A549 treated with AZD9567 at 1 μM for 4 hours (cell line): ENCODE results near the gene PARD3B. TPM values are rescaled to one million over a fixed set of nuclear protein-coding genes. Genes with fewer than 3 reads are reported as not detected.

Experiments
- total RNA-seq: library from RNA; stranded (reverse); fragments of 200-300 nt; extraction: Qiagen RNA extraction; gene quantifications from 5 replicates; pipeline ENCODE4 v1.2.3, GENCODE V29; 2022; ENCODE audit not compliant: insufficient read depth

Gene PARD3B, protein sequence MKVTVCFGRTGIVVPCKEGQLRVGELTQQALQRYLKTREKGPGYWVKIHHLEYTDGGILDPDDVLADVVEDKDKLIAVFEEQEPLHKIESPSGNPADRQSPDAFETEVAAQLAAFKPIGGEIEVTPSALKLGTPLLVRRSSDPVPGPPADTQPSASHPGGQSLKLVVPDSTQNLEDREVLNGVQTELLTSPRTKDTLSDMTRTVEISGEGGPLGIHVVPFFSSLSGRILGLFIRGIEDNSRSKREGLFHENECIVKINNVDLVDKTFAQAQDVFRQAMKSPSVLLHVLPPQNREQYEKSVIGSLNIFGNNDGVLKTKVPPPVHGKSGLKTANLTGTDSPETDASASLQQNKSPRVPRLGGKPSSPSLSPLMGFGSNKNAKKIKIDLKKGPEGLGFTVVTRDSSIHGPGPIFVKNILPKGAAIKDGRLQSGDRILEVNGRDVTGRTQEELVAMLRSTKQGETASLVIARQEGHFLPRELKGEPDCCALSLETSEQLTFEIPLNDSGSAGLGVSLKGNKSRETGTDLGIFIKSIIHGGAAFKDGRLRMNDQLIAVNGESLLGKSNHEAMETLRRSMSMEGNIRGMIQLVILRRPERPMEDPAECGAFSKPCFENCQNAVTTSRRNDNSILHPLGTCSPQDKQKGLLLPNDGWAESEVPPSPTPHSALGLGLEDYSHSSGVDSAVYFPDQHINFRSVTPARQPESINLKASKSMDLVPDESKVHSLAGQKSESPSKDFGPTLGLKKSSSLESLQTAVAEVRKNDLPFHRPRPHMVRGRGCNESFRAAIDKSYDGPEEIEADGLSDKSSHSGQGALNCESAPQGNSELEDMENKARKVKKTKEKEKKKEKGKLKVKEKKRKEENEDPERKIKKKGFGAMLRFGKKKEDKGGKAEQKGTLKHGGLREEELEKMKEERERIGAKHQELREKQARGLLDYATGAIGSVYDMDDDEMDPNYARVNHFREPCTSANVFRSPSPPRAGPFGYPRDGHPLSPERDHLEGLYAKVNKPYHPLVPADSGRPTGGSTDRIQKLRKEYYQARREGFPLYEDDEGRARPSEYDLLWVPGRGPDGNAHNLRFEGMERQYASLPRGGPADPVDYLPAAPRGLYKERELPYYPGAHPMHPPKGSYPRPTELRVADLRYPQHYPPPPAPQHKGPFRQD (N-terminal part only)
- total RNA-seq = 0.81 to 3.0 TPM (median 0.92 TPM) in 5 replicates

DNA sequence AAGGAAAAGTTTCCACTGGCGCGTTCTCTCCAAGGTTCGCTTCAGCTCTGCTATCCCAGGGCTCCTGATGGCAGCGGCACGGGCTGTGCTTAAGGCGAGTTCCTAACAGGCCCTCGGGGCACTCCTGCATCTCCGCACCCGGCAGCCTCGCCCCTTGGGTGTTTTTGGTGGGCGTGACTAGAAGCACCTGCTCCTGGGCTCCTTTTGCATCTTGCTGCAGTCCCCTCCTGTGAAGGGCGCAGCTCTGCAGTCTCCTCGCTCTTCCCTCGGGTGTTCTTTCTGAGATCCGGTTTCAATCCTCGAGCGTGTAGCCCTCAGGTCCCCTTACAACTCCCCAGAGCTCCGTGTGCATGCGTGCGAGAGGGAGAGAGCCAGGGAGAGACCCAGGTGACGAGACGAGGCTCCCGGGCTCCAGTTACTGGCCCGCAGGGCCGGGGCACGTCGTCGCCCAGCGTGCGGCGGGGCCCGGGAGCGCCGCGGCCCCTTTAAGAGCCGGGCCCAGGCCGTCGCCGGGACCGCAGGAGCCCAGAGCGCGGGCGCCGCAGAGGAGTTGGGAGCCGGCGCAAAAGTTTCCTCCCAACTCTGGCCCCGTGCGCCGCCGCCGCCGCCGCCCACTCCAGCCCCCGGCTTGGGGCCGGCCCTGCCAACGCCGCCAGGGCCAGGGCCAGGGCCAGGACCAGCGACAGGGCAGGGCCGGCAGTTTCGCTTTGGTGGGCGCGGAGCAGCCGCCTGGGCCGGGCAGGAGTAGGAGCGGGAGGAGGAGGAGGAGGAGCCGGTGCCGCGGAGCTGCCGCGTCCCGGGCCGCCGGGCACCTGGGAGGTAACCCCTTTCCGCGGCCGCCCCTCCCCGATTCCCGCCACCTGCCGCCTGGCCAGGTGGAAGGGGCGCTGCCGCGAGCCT lies at the start of gene PARD3B:
PARD3B (plus strand) TSS at position 515 of the 900 bp plus-strand sequence. CDS start 525 bp downstream, outside the sequence.

